ENCODE measurements around the gene GP9. TPM values are rescaled to one million over a fixed set of nuclear protein-coding genes. Genes with fewer than 3 reads are reported as not detected.

Gene GP9
- total RNA-seq, 1 experiment from 2014 or later = not detected

- H2AFZ ChIP-seq (ENCODE audit: low read length) = no peak overlapping the region
- H2BK20ac ChIP-seq (ENCODE audit: low read depth, low read length, poor library complexity, severe bottlenecking) = no peak overlapping the region
- H4K20me1 ChIP-seq (ENCODE audit: control insufficient read depth, insufficient read depth, insufficient read length) = no peaks in the 10 kb centered on the region
- H3K14ac ChIP-seq (ENCODE audit: insufficient read depth, low read length) = no peak overlapping the region
- no peak overlapping the region for H2BK120ac ChIP-seq (ENCODE audit: low read depth, low read length, poor library complexity, severe bottlenecking)
- no CpG with 5 or more reads among the region's 4 CpGs for WGBS (ENCODE audit: extremely low coverage, insufficient read length, low lambda C conversion rate)
- no peaks in the 10 kb centered on the region for H3K27me3 ChIP-seq (ENCODE audit: insufficient read depth, low read length)
- H3K4me1 ChIP-seq (ENCODE audit: insufficient read depth, low read length) = no peaks in the 10 kb centered on the region
- H3K27ac Mint-ChIP-seq = no peak overlapping the region
- no peak overlapping the region for H3K23ac ChIP-seq (ENCODE audit: insufficient read length, low read depth, low read length)
- H4K91ac ChIP-seq (ENCODE audit: insufficient read length, low read depth, low read length) = no peak overlapping the region
- no peak overlapping the region for H3K27ac ChIP-seq (ENCODE audit: insufficient read length, low read depth, low read length)
- H3K4me3 Mint-ChIP-seq = no peak overlapping the region
- H3K9me3 Mint-ChIP-seq = no peaks in the 10 kb centered on the region
- no peak overlapping the region for H2BK15ac ChIP-seq (ENCODE audit: low read depth, low read length)
- no peak overlapping the region for H4K8ac ChIP-seq (replicated peaks; ENCODE audit: insufficient read length, low read depth, low read length)
- H3K27me3 Mint-ChIP-seq (ENCODE audit: low read depth) = no peaks in the 10 kb centered on the region
- H3K4me1 Mint-ChIP-seq = no peaks in the 10 kb centered on the region; a peak in 1 of 4 replicates
- H4K5ac ChIP-seq (ENCODE audit: insufficient read length, low read depth, low read length) = no peak overlapping the region
- no peak overlapping the region for H2AK5ac ChIP-seq (ENCODE audit: insufficient read length, low read length)
- no peak overlapping the region for H3K18ac ChIP-seq (ENCODE audit: insufficient read length, low read depth, low read length)
- H3T11ph ChIP-seq (ENCODE audit: low read length) = no peak overlapping the region
- no peaks in the 10 kb centered on the region for H3K79me1 ChIP-seq (ENCODE audit: insufficient read depth, low read depth, low read length, poor library complexity, severe bottlenecking)
- no peaks in the 10 kb centered on the region for H3K9me3 ChIP-seq (ENCODE audit: control insufficient read depth, low read depth, low read length)
- H2BK5ac ChIP-seq (ENCODE audit: insufficient read length, low read length) = no peak overlapping the region
- no peak overlapping the region for H2BK12ac ChIP-seq (ENCODE audit: insufficient read length, low read depth, low read length)
- no peaks in the 10 kb centered on the region for H3K23me2 ChIP-seq (ENCODE audit: insufficient read length, low read depth, low read length, poor library complexity, severe bottlenecking)
- no peak overlapping the region for H3K9ac ChIP-seq (ENCODE audit: extremely low read depth, insufficient read length, low read length)
- no peak overlapping the region for H3K56ac ChIP-seq (ENCODE audit: insufficient read length, low read depth, low read length)
- no peak overlapping the region for H3K4me2 ChIP-seq (ENCODE audit: insufficient read depth, insufficient read length, low read length)
- peaks cover 2 to 9% (median 6%) of the 10 kb centered on the region in 3 experiments; a peak in 5 of 7 replicates for H3K36me3 Mint-ChIP-seq (ENCODE audit: insufficient read depth in 1 of 3, low read depth in 3 of 3)
- H3K79me2 ChIP-seq (ENCODE audit: insufficient read depth, low read length) = peaks cover 2% of the 10 kb centered on the region; the same call in 1 of the 2 replicates
- no peak for TF ChIP-seq CTCF (conservative IDR thresholded peaks at IDR 0.05)
- DNase-seq = no peak
- H3K4ac ChIP-seq (ENCODE audit: low read depth, low read length) = no peak overlapping the region
These were observed 45.3 kb downstream of the GP9 start for GRCh38 chr3:129105862-129106261.

All from H9 (cell line).